GM21515 (cell line): ENCODE measurements around the gene SMIM5.

ENCODE experiments used
- ATAC-seq: cut with Tn5 transposase; IDR thresholded peaks from one replicate; pipeline ENCODE4 v1.9.1; 2021; ENCODE audit not compliant: unreplicated experiment

The SMIM5 gene

GRCh38 chr17:75602644-75603043, 30.6 kb upstream of the SMIM5 start:
- no peak for ATAC-seq

GRCh38 chr17:75603123-75603522, 30.1 kb upstream of the SMIM5 start:
- no peak for ATAC-seq

- ATAC-seq: no peak
Measured at GRCh38 chr17:75604034-75604695, 29.1 kb upstream of the SMIM5 start.

DNA sequence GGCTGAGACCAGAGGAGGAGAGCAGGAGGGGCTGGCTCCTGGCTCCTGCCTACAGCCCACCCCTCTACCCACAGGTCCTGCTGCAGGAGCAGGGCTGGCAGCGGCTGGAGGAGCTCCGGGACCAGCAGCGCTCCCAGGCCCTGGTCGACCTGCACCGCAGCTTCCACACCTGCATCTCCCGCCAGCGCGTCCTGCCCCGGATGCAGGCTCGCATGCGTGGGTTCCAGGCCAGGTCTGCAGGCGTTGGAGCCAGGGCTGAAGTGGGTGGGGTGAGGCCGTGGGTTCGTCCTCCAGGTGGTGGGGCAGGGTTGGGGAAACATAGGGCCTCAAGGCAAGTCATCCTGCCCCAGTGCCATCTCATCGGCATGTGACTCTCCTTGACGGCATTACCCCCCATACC, 27.4 kb upstream of the SMIM5 start:
- no peak for ATAC-seq

DNA sequence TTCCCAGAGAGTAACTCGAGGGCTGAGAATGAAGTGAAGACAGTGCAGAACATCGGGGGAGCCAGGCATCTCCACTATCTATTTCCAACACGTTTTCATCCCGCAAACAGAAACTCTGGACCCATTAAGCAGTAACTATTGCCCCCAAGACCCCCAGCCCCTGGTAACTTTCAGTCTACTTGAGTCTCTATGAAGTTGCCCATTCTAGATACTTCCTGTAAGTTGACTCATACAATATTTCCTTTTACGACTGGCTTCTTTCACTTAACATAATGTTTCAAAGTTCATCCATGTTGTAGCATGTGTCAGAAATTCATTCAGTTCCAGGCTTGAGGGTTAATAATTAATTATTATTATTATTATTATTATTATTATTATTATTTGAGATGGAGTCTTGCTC, 26.1 kb upstream of the SMIM5 start:
- ATAC-seq: no peak

DNA sequence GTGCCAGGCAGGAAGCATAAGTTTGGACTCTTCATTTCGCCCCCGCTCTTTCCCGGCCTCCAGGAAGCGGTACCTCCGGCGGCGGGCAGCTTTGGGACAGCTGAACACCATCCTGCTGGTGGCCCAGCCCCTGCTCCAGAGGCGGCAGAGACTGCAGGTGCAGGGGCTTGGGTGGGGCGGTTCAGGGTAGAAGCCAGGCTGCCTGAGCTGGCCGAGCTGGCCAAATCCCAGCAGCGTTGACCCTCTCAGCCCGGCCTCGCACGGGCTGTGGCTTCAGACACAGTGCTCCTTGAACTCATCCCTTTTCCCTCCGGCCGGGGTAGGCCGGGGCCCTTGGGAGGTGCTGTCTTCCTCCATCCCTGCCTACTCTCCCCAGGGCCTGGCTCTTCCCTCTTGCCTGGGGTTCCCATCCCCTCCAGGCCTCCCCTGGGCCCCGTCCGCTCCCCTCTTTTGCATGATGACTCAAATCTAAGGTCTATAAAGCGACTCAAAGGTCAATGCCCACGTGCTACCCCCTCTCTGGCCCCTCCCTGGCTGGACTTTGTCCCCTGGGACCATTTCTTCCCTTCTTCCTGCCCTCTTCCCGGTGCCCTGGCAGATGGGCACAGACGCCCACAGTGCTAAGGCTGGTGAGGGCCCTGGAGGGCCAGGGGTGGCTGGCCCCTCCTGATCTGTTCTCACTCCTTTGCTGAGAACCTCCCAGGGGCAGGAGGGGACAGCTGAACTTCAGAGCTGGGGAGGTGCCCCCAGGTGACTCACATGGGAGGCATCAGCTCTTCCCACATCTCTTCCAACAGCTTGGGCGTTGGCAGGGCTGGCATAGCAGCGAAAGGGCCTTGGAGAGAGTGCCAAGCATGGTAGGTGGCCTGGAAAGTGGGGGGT, 22.9 kb upstream of the SMIM5 start:
- ATAC-seq: no peak

DNA sequence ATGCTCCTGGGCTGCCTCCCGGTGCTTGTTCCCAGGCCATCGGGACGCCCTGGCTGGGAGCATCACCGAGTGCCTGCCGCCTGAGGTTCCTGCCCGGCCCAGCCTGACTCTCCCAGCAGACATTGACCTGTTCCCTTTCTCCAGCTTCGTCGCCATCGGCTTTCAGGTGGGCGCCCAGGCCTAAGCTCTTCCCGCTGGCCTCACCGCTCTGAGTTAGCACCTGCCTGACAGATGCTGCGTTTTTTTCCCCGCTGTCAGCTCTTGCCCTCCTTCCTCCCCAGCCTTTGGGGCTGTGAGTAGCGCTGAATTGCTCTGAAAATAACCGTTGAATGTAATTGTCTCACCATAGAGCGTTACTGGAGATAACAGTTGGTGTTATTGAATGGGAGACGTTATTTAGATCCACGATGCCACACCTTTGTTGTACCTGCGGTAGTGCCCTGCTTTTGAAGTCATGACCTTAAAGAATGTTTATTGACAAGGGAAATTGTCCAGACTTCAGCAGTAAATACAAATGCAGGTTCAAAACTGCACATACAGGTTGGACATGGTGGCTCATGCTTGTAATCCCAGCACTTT, 21.3 kb upstream of the SMIM5 start:
- no peak for ATAC-seq

DNA sequence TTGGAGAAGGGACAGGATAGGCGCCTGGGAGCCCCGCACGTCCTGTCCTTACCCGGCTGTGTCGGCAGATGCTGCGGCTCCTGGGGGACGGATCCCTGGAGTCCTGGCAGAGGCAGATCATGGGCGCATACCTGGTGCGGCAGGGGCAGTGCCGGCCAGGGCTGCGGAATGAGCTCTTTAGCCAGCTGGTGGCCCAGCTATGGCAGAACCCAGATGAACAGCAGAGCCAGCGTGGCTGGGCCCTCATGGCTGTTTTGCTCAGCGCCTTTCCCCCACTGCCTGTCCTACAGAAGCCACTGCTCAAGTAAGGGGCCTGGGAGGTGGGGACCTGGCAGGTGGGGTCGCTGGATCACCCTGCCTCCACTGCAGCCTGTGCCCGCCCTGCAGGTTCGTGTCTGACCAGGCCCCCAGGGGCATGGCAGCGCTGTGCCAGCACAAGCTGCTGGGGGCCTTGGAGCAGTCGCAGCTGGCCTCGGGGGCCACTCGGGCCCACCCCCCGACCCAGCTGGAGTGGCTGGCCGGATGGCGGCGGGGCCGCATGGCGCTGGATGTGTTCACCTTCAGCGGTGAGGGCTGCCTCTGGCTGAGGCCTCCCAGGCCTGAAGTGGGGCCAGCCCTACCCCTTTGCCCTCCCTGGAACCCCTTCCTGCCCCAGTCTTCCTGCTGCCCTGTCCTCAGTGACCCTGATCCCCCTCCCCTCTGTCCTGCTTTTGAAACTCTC, 20.2 kb upstream of the SMIM5 start:
- no peak for ATAC-seq

- no peak for ATAC-seq
Measured at GRCh38 chr17:75614006-75614405, 19.2 kb upstream of the SMIM5 start.

DNA sequence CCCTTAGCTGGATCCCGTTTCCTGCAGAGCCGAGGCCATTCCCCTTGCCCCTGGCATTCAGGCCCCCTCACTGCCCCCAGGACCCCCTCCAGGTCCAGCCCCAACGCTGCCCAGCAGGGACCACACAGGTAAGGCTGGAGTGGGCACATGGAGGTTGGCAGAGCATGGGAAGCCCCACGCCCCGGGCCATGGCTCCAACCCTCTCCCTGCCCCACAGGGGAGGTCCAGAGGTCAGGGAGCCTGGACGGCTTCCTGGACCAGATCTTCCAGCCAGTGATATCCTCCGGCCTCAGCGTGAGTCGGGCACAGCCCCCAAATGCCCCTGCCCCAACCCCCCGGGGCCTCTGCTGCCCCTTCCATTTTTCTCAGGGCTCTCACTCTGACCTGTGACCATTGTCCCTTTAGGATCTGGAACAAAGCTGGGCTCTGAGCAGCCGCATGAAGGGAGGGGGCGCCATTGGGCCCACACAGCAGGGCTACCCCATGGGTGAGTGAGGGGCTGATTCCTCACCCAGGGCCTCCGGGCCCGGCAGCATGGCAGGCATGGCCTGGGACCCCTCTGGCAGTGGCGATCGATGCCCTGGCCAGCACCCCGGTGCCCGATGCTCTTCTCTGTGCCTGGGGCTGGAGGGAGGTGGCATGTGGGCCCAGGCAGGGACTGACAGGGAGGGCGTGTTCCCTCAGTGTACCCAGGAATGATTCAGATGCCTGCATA, 18.5 kb upstream of the SMIM5 start:
- no peak for ATAC-seq

GRCh38 chr17:75615301-75615700, 17.9 kb upstream of the SMIM5 start:
- no peak for ATAC-seq

- no peak for ATAC-seq
Measured at GRCh38 chr17:75616521-75617122, 16.6 kb upstream of the SMIM5 start.

- no peak for ATAC-seq
Measured at GRCh38 chr17:75617218-75617617, 16.0 kb upstream of the SMIM5 start.

GRCh38 chr17:75617675-75618074, 15.6 kb upstream of the SMIM5 start:
- no peak for ATAC-seq

DNA sequence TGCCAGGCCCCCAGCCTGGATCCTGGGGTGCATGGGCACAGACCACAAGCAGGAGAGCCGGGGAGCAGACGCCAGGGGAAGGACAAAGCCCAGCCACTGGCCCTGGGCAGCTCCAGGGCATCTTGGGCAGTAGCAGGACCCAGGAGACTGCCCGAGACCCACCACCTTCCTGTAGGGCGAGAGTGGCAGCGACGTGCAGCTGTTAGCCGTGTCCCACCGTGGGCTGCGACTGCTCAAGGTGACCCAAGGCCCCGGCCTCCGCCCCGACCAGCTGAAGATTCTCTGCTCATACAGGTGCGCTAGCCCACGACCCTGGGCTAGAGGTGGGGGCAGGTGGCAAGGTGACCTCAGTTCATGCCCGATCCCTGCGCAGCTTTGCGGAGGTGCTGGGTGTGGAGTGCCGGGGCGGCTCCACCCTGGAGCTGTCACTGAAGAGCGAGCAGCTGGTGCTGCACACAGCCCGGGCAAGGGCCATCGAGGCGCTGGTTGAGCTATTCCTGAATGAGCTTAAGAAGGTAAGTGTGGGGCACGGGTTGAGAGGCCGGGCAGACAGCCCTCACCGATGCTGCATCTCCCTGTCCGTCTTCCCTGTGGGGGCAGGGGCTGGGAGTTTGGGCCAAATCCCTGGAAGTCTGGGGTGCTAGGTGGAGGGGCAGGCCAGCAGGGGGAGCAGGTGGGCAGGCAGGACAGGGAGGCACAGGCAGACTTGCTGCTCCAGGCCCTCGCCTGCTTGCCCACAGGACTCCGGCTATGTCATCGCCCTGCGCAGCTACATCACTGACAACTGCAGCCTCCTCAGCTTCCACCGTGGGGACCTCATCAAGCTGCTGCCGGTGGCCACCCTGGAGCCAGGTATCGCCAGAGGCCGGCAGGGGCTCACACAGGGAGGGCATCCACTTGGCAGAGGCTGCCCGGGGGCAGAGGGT, 13.5 kb upstream of the SMIM5 start:
- ATAC-seq: no peak

DNA sequence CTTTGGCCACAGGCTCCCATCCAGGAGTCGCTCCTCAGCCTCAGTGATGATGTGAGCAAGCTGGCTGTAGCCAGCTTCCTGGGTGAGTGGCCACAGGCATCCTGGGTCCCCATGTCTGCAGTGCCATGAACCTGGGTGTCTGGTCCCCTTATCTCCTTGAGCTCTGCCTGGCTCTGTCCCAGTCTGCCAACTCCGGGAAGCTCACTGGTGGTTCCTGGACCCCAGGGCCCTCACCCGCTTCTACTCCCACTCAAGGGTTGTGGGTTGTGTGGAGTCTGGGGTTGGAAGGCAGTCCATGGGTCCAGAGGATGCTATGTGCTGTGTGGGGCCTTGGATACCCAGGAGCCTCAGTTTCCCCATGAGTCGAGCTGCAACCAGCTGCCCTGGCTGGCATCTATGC, 11.7 kb upstream of the SMIM5 start:
- no peak for ATAC-seq

DNA sequence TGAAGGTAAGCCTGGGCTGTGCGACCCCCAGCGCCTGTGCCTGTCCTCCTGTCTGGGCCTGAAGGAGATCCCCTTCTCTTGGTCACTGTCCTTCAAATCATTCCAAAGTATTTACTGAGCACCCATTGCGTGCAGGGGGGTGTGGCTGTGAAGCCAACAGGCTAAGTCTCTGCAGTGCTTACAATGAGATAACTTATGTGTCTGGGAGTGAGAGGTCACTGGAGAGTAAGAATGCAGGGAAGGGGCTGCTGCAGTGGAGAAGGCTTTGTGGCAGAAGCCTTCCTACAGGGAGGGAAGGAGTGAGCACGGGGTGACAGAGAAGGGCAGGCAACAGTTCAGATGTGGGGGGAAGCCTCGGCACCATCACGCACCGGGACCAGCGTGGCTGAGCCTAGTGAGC, 11.2 kb upstream of the SMIM5 start:
- no peak for ATAC-seq

- no peak for ATAC-seq
Measured at GRCh38 chr17:75622771-75623273, 10.4 kb upstream of the SMIM5 start.

DNA sequence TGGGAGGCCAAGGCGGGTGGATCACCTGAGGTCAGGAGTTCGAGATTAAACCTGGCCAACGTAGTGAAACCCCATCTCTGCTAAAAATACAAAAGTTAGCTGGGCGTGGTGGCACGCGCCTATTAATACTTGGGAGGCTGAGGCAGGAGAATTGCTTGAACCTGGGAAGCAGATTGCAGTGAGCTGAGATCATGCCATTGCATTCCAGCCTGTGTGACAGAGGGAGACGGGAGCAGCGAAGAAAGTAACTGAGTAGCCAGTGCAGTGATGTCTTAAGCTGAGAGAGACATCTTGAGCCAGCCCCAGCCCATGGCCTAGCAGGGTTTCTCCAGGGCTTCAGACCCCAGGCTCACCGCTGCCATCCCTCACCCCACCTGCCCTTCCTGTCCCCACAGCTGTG, 9.8 kb upstream of the SMIM5 start:
- no peak for ATAC-seq
